Memory B cell (primary cell): ENCODE measurements around the gene UTP25.

ENCODE experiments used
- ATAC-seq: fragments of 150-1000 bp; cut with Tn5 transposase; 2 replicates; pipeline ENCODE4 v1.10.0; 2021; ENCODE audit warnings: low read depth, mild to moderate bottlenecking, moderate library complexity
- DNase-seq, 2 donors: peaks; one replicate each; pipeline ENCODE4 v3.0.0; 2022; ENCODE audit warnings: low spot score in 2 of 2
- H3K27ac Mint-ChIP-seq: one replicate; pipeline ENCODE4 v1.8.0; 2022; ENCODE audit warnings: mild to moderate bottlenecking, moderate library complexity, mixed read lengths
- H3K27me3 Mint-ChIP-seq: one replicate; pipeline ENCODE4 v1.8.0; 2022; ENCODE audit warnings: mixed read lengths
- H3K36me3 Mint-ChIP-seq: one replicate; pipeline ENCODE4 v1.8.0; 2022; ENCODE audit warnings: mild to moderate bottlenecking, mixed read lengths
- H3K4me1 Mint-ChIP-seq: one replicate; pipeline ENCODE4 v1.8.0; 2022; ENCODE audit warnings: mixed read lengths
- H3K4me3 Mint-ChIP-seq: one replicate; pipeline ENCODE4 v1.8.0; 2022; ENCODE audit warnings: mild to moderate bottlenecking, moderate library complexity, mixed read lengths
- H3K9me3 Mint-ChIP-seq: one replicate; pipeline ENCODE4 v1.8.0; 2022; ENCODE audit warnings: mixed read lengths

Gene UTP25

GRCh38 chr1:209844695-209845407, 17.1 kb downstream of the UTP25 start:
- peaks cover 41% of the 10 kb centered on the region for H3K36me3 Mint-ChIP-seq
- H3K27me3 Mint-ChIP-seq = no peaks in the 10 kb centered on the region
- no peak for DNase-seq
- H3K4me3 Mint-ChIP-seq = no peak overlapping the region
- ATAC-seq = no peak
- H3K4me1 Mint-ChIP-seq = peaks cover 3% of the 10 kb centered on the region
- no peaks in the 10 kb centered on the region for H3K9me3 Mint-ChIP-seq
- H3K27ac Mint-ChIP-seq = no peak overlapping the region

- peaks cover 37% of the 10 kb centered on the region for H3K36me3 Mint-ChIP-seq
- DNase-seq (no peak), ATAC-seq (no peak)
- no peak overlapping the region for H3K4me3 Mint-ChIP-seq
- H3K27ac Mint-ChIP-seq = no peak overlapping the region
- no peaks in the 10 kb centered on the region for H3K9me3 Mint-ChIP-seq
- no peaks in the 10 kb centered on the region for H3K27me3 Mint-ChIP-seq
- H3K4me1 Mint-ChIP-seq = peaks cover 6% of the 10 kb centered on the region
Measured at GRCh38 chr1:209845408-209845725, 17.6 kb downstream of the UTP25 start.

GRCh38 chr1:209849388-209849787, 21.6 kb downstream of the UTP25 start:
- Mint-ChIP-seq H3K27ac (peak overlapping the region; percentile 54), H3K4me3 (no peak overlapping the region), H3K9me3 (no peaks in the 10 kb centered on the region), H3K4me1 (peaks cover 8% of the 10 kb centered on the region), H3K36me3 (peaks cover 30% of the 10 kb centered on the region), H3K27me3 (no peaks in the 10 kb centered on the region)
- DNase-seq (no peak), ATAC-seq (no peak)

GRCh38 chr1:209850342-209850979, 22.7 kb downstream of the UTP25 start:
- Mint-ChIP-seq H3K27me3 (no peaks in the 10 kb centered on the region), H3K4me3 (no peak overlapping the region), H3K9me3 (no peaks in the 10 kb centered on the region), H3K27ac (peak overlapping the region; percentile 54), H3K4me1 (peaks cover 8% of the 10 kb centered on the region), H3K36me3 (peaks cover 29% of the 10 kb centered on the region)
- ATAC-seq = peak; percentile 73
- peak; percentile 21 to 26 for DNase-seq

GRCh38 chr1:209853676-209854075, 25.9 kb downstream of the UTP25 start:
- no peak for DNase-seq
- Mint-ChIP-seq H3K4me3 (no peak overlapping the region), H3K27ac (no peak overlapping the region), H3K36me3 (peaks cover 24% of the 10 kb centered on the region), H3K9me3 (no peaks in the 10 kb centered on the region), H3K27me3 (no peaks in the 10 kb centered on the region), H3K4me1 (peaks cover 6% of the 10 kb centered on the region)
- ATAC-seq = no peak

- Mint-ChIP-seq H3K4me1 (peaks cover 6% of the 10 kb centered on the region), H3K9me3 (no peaks in the 10 kb centered on the region), H3K4me3 (no peak overlapping the region), H3K36me3 (peaks cover 23% of the 10 kb centered on the region), H3K27ac (no peak overlapping the region), H3K27me3 (no peaks in the 10 kb centered on the region)
- no peak for DNase-seq
- ATAC-seq = no peak
Measured at GRCh38 chr1:209854196-209854595, 26.4 kb downstream of the UTP25 start.

- peaks cover 6% of the 10 kb centered on the region for H3K4me1 Mint-ChIP-seq
- peaks cover 23% of the 10 kb centered on the region for H3K36me3 Mint-ChIP-seq
- ATAC-seq = no peak
- no peak overlapping the region for H3K4me3 Mint-ChIP-seq
- peak overlapping the region; percentile 36 for H3K27ac Mint-ChIP-seq
- H3K9me3 Mint-ChIP-seq = no peaks in the 10 kb centered on the region
- no peaks in the 10 kb centered on the region for H3K27me3 Mint-ChIP-seq
- DNase-seq = no peak
Measured at GRCh38 chr1:209855006-209855405, 27.2 kb downstream of the UTP25 start.

GRCh38 chr1:209855623-209856022, 27.9 kb downstream of the UTP25 start:
- no peak overlapping the region for H3K4me3 Mint-ChIP-seq
- peaks cover 22% of the 10 kb centered on the region for H3K36me3 Mint-ChIP-seq
- no peak overlapping the region for H3K27ac Mint-ChIP-seq
- no peak for ATAC-seq
- H3K9me3 Mint-ChIP-seq = no peaks in the 10 kb centered on the region
- H3K4me1 Mint-ChIP-seq = no peaks in the 10 kb centered on the region
- no peak for DNase-seq
- H3K27me3 Mint-ChIP-seq = no peaks in the 10 kb centered on the region

GRCh38 chr1:209858561-209859103, 30.9 kb downstream of the UTP25 start:
- Mint-ChIP-seq H3K9me3 (no peaks in the 10 kb centered on the region), H3K4me3 (no peak overlapping the region), H3K36me3 (peaks cover 14% of the 10 kb centered on the region), H3K27me3 (peaks cover 7% of the 10 kb centered on the region), H3K27ac (no peak overlapping the region), H3K4me1 (no peaks in the 10 kb centered on the region)
- ATAC-seq (no peak), DNase-seq (no peak)

GRCh38 chr1:209860293-209860881, 32.6 kb downstream of the UTP25 start:
- Mint-ChIP-seq H3K27me3 (peaks cover 8% of the 10 kb centered on the region), H3K4me3 (no peak overlapping the region), H3K27ac (no peak overlapping the region), H3K9me3 (no peaks in the 10 kb centered on the region), H3K36me3 (peaks cover 8% of the 10 kb centered on the region), H3K4me1 (no peaks in the 10 kb centered on the region)
- DNase-seq (peak; percentile 43 to 46), ATAC-seq (peak; percentile 86)

GRCh38 chr1:209861242-209861641, 33.5 kb downstream of the UTP25 start:
- Mint-ChIP-seq H3K27me3 (peaks cover 8% of the 10 kb centered on the region), H3K36me3 (peaks cover 10% of the 10 kb centered on the region), H3K4me1 (no peaks in the 10 kb centered on the region), H3K9me3 (peaks cover 2% of the 10 kb centered on the region), H3K4me3 (no peak overlapping the region), H3K27ac (no peak overlapping the region)
- DNase-seq = no peak
- no peak for ATAC-seq

- H3K4me1 Mint-ChIP-seq = no peaks in the 10 kb centered on the region
- ATAC-seq (no peak), DNase-seq (no peak)
- H3K27me3 Mint-ChIP-seq = peaks cover 8% of the 10 kb centered on the region
- peaks cover 6% of the 10 kb centered on the region for H3K36me3 Mint-ChIP-seq
- no peak overlapping the region for H3K4me3 Mint-ChIP-seq
- peaks cover 4% of the 10 kb centered on the region for H3K9me3 Mint-ChIP-seq
- H3K27ac Mint-ChIP-seq = no peak overlapping the region
Measured at GRCh38 chr1:209862391-209863356, 34.9 kb downstream of the UTP25 start.

- Mint-ChIP-seq H3K36me3 (peaks cover 1% of the 10 kb centered on the region), H3K9me3 (peaks cover 6% of the 10 kb centered on the region), H3K4me1 (no peaks in the 10 kb centered on the region), H3K27me3 (peaks cover 10% of the 10 kb centered on the region), H3K27ac (no peak overlapping the region), H3K4me3 (no peak overlapping the region)
- DNase-seq (no peak), ATAC-seq (no peak)
Measured at GRCh38 chr1:209863766-209864485, 36.2 kb downstream of the UTP25 start.
